Activated naive CD4-positive, alpha-beta T cell treated with anti-CD3 and anti-CD28 coated beads, Interleukin-2, amount 50 U/mL, for 72 hours (primary cell): ENCODE measurements around the gene MPC1. TPM values are rescaled to one million over a fixed set of nuclear protein-coding genes. Genes with fewer than 3 reads are reported as not detected.

Experiments used
- ATAC-seq, 2 donors: fragments of 150-1000 bp; cut with Tn5 transposase; 2 replicates each; pipeline ENCODE4 v1.10.0; 2021; ENCODE audit warnings: mild to moderate bottlenecking in 2 of 2, moderate library complexity in 2 of 2
- DNase-seq, 2 donors: peaks; one replicate each; pipeline ENCODE4 v3.0.0; 2021 to 2022; ENCODE audit warnings: low spot score in 2 of 2
- H3K27ac Mint-ChIP-seq, 2 donors: one replicate each; pipeline ENCODE4 v1.8.0; 2022; ENCODE audit warnings: mild to moderate bottlenecking in 2 of 2, mixed read lengths in 2 of 2
- H3K36me3 Mint-ChIP-seq, 2 donors: one replicate each; pipeline ENCODE4 v1.8.0; 2022; ENCODE audit warnings: mixed read lengths in 2 of 2
- H3K9me3 Mint-ChIP-seq, 2 donors: one replicate each; pipeline ENCODE4 v1.8.0; 2022; ENCODE audit warnings: mixed read lengths in 2 of 2
- total RNA-seq, 2 donors: library from RNA; stranded (reverse); gene quantifications; one replicate each; pipeline ENCODE4 v1.2.3, GENCODE V29; 2022

MPC1 gene
- 10 to 100 TPM; 11.9 to 22.9 TPM for total RNA-seq

DNA sequence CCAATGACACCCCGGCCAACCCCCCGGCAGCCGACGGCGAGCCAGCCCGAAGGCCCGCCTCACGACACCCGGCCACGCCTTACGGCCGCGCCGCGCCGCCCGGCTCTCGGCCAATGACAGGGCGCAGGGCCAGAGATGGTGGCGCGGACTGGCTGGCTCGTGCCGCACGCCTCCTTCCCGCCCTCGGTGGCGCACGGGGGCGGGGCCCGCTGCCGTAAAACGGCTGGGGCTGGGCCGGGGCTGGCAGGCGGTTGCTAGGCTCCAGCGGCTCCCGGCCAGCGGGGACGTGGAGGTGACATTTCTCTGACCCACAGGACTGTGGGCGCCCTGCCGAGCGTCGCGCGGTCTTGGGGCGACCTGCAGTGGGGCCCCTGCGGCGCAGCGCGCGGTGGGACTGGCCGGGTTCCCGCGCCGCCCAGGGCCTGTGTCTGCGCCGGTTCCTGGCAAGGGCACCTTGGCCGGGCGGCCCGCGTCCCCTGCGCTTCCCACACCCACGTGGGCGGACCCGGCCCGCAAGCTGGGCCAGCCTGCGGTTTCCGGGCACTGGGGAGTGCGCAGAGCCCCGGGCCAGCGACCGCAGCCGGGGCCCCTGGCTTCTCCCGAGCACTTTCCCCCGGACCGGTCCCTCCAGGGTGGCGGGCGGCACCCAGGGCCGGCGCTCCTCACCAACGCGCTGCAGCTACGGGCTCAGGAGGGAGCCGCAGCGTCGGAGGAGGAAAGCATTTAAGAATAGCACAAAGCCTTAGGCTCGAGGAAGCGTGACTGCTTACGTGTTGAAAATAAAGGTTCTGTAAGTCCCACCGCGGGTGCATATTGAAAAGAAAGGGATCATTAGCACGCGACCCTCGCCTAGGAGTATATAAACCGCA lies at the start of gene MPC1:
TSS of gene MPC1 (minus strand) at position 8 of the 869 bp plus-strand sequence. CDS start 64 bp downstream, outside the sequence.
- H3K27ac Mint-ChIP-seq = peak within 1 kb of the TSS; percentile 44 to 86
- no peaks in the 10 kb centered on the region for H3K9me3 Mint-ChIP-seq
- ATAC-seq (peak; percentile 90 to 94), DNase-seq (peak; percentile 96 to 98)
- peaks cover 0 to 7% of the 10 kb centered on the region in 2 donors for H3K36me3 Mint-ChIP-seq

DNA sequence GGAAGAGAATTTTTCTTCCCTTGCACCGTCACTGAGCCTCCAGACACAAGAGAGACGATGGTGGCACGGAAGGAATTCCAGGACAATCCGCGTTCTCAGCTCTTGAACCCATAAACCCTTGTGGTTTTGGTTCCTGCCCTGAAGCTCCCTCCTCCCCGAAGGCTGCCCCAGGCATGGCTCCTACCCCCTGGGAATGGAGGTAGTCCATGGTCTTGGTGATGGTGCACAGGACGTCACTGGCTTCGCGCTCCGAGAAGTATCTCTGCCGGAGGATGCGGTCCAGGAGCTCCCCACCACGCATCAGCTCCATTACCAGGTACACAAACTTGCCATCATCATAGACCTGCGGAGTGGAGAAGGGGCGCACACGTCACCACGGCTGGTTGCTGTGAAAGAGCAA lies 47.5 kb upstream of the MPC1 start:
- peak in 1 of 2 donors; percentile 40 for DNase-seq
- Mint-ChIP-seq H3K27ac (no peak overlapping the region), H3K36me3 (peaks cover 4 to 5% of the 10 kb centered on the region in 2 donors), H3K9me3 (no peaks in the 10 kb centered on the region)
- no peak for ATAC-seq

DNA sequence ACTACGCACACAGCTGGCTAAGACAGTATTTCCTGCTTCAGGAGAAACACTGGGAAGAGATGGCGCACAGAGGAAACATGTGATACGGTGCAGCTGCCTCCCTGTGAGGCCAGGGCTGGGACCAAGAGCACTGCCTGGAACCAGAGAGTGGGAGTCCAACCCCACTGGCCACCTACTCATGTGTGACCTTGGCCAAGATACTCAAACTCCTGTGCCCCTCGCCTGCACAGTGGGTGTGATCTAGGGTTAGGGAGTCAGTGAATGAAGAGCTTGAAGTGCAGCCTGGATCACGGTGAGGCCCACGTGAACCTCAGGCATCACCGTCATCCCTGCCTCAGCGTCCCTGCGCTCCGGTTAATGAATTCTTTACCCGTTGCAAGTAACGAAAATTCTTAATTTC lies 41.7 kb upstream of the MPC1 start:
- H3K27ac Mint-ChIP-seq = no peak overlapping the region
- DNase-seq = peak in 1 of 2 donors; percentile 38
- no peaks in the 10 kb centered on the region for H3K9me3 Mint-ChIP-seq

DNA sequence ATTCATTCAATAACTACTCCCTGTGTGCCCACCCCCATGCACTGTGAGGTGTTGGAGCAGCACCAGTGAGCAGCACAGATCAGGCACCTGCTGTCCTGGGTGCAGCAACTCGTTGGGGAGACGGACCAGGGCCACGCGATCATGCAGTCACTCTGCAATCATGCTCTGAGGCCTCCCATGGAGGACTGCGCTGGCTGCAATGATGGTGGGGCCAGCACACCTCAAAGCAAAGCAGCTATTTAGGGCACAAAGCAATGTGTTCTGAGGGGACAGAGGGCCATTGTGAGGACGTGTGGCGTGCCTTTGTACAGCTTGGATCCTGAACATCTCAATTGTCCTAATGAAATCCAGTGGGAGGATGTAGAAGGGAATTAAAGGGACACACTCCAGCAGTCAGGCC lies 41.0 kb upstream of the MPC1 start:
- H3K27ac Mint-ChIP-seq = no peak overlapping the region
- H3K9me3 Mint-ChIP-seq = no peaks in the 10 kb centered on the region
- peaks cover 3 to 7% of the 10 kb centered on the region in 2 donors for H3K36me3 Mint-ChIP-seq
- DNase-seq = peak in 1 of 2 donors; percentile 3
- ATAC-seq = no peak

More for the DNA sequence above, 41.7 kb upstream of the MPC1 start:
- ATAC-seq = no peak
- peaks cover 4 to 10% of the 10 kb centered on the region in 2 donors for H3K36me3 Mint-ChIP-seq

DNA sequence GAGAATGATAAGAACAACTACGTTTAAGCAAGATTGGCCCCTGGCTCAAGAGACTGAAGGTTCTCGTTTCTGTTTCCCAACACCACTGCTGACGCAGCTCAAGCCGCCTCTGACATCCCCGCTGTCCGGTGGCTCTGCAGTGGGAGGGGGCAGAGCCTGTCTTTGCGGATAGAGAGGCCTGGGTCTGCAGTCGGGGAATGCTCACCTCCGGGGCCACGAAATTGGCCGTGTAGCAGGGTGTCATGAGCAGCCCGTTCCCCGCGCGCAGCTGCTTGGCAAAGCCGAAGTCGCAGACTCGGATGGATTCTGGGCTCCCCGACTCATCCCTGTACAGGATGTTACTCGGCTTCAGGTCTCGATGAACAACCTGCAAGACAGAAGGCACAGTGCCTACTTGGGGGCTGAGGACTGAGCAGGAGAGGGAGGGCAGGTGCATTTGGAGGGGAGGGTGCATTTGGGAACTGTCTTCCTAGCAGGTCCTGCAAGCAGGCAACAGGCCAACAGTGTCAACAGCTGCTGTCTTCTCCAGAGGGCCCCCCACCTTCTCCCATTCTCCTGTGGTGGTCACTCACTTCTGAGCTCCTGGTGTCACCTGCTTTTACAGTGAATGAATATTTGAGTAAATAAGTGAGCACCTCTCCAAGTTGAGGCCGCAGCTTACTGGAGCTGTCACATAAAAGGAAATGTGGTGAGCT lies 40.5 kb upstream of the MPC1 start:
- DNase-seq (peak in 1 of 2 donors; percentile 28), ATAC-seq (no peak)
- Mint-ChIP-seq H3K9me3 (no peaks in the 10 kb centered on the region), H3K27ac (no peak overlapping the region), H3K36me3 (peaks cover 0 to 5% of the 10 kb centered on the region in 2 donors)

DNA sequence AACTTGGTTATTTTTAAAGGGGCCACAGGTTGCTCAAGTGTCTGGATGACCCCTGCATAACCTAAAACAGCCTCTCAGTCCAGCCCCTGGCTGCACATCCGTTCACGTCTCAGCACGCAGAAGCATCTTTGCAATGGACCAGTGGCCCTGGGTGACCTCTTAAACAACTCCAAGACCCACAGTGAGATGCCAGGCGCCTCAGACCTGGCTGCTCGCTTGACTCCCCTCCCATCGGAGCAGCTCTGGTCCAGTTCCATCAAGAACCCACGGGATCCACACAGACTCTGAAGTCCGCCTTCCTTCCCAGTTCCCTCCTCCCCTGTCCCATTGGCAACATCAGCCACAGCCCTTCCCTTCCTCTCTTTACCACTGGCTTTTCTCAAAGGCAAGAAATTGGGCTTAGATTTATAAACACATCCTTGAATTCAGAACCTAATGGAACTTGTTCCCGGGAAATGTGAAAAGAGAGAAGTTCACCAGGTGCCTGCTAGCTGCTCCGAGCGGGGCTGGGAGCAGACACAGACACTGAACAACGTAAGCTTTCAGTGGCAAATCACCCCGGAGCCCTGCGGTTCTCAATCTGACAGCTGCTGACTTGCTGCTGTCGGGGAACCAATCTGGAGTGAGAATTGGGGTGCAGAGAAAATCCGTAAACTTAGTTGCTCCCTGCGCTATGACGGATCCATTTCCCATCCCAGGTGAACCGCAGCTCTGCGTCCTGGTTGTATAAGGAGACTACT lies 39.6 kb upstream of the MPC1 start:
- peaks cover 0 to 5% of the 10 kb centered on the region in 2 donors for H3K36me3 Mint-ChIP-seq
- no peaks in the 10 kb centered on the region for H3K9me3 Mint-ChIP-seq
- no peak for ATAC-seq
- DNase-seq = peak in 1 of 2 donors; percentile 38
- H3K27ac Mint-ChIP-seq = no peak overlapping the region

DNA sequence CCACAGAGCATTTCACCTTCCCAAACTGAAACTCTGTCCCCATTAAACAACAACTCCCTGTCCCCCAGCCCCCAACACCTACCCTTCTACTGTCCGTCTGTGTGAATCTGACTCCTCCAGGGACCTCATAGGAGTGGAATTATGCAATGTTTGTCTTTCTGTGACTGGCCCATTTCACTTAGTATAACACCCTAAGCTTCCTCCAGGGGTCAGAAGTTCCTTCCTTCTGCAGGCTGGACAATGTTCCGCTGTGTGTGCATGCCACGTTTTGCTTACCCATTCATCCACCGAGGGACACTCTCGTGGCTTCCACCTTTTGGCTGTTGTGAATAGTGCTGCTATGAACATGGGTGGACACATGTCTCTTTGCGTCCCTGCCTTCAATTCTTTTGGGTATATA lies 37.6 kb upstream of the MPC1 start:
- DNase-seq (peak in 1 of 2 donors; percentile 9), ATAC-seq (no peak)
- H3K27ac Mint-ChIP-seq = no peak overlapping the region
- peaks cover 19 to 22% of the 10 kb centered on the region in 2 donors for H3K36me3 Mint-ChIP-seq
- peaks cover 14% of the 10 kb centered on the region in 2 donors for H3K9me3 Mint-ChIP-seq

DNA sequence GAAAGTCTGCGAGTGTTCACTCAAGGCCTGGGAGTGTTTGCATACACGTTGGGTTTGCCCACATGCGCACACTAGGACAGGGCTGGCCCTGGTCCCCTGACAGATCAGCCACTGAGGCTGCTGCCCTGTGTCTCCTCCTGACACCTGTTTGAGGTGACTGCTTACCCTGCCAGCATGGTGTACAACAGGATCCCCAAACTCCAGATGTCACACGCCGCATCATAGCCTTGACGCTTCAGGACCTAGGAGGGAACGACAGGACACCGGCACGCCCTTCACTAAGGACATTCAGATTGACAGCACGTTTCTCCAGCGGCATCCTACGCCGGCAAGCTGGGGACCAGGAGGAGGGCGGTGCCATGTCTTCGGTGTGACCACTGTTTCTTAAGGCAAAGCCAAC lies 37.0 kb upstream of the MPC1 start:
- peak overlapping the region; percentile 43 to 68 for H3K27ac Mint-ChIP-seq
- peaks cover 14 to 18% of the 10 kb centered on the region in 2 donors for H3K9me3 Mint-ChIP-seq
- ATAC-seq (peak; percentile 7 to 12), DNase-seq (peak in 1 of 2 donors; percentile 41)
- H3K36me3 Mint-ChIP-seq = peaks cover 22 to 23% of the 10 kb centered on the region in 2 donors

DNA sequence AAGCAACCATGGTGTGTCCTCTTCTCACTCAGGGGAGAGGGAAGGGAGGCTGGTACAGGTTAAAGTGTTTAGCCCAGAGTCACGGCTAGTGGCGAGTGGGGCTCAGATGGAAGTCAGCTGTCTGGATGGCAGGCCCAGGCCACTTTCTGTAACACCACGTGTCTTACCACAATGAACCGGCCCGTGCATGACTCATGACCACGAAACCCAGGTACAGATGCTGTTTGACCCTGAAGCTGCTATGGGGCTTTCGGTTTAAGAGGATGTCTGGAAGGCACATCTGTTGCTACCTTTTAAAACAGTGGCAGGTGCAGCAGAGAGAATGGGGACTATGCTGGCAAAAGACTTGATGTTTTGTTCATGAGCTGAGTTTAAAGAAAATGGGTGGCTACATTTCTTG lies 36.5 kb upstream of the MPC1 start:
- Mint-ChIP-seq H3K9me3 (peaks cover 14 to 18% of the 10 kb centered on the region in 2 donors), H3K36me3 (peaks cover 22 to 23% of the 10 kb centered on the region in 2 donors), H3K27ac (peak overlapping the region; percentile 43 to 68)
- peak; percentile 72 to 85 for ATAC-seq
- DNase-seq = peak; percentile 50 to 75

DNA sequence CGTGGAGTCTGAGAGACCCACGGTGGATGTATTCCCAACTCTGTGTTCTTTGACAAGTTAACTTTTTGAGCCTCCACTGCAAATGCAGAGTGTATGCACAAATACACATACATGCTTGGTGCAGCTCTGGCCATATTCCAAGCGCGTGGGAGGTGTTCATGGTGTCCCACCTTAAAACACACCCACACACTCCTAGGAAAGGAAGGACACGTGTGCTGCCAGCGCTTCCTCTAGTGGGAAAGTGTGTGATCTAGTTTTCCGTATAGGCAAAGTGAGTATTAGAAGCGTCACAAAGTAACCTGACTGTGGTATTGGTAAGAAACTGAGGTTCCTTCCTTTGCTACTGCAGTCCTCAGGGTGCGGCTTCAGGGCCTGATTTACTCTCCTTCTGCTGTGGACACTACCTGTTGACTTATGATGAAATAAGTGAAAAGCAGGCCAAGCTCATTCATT lies 36.0 kb upstream of the MPC1 start:
- peak; percentile 29 to 34 for ATAC-seq
- peak in 1 of 2 donors; percentile 54 for DNase-seq
- Mint-ChIP-seq H3K9me3 (peaks cover 14 to 18% of the 10 kb centered on the region in 2 donors), H3K36me3 (peaks cover 22 to 23% of the 10 kb centered on the region in 2 donors), H3K27ac (peak overlapping the region in 1 of 2 donors; percentile 43)

DNA sequence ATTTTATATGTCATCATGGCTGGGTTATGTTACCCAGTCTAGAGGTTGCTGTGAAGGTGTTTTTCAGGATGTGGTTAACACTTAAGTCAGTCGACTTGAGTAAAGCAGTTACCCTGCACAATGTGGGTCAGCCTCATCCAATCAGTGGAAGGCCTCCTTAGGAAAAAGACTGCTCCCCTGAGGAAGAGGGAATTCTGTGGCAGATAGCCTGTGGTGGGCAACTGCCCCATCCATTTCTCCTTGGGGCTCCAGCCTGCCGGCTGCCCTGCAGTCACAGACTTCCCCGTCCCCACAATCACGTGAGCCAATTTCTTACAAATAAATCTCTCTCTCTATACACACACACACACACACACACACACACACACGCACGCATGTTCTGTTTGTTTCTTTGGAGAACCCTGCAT lies 34.5 kb upstream of the MPC1 start:
- DNase-seq (peak; percentile 43 to 59), ATAC-seq (peak; percentile 83 to 87)
- peaks cover 18 to 23% of the 10 kb centered on the region in 2 donors for H3K36me3 Mint-ChIP-seq
- H3K27ac Mint-ChIP-seq = peak overlapping the region; percentile 63 to 72
- H3K9me3 Mint-ChIP-seq = peaks cover 14 to 18% of the 10 kb centered on the region in 2 donors

DNA sequence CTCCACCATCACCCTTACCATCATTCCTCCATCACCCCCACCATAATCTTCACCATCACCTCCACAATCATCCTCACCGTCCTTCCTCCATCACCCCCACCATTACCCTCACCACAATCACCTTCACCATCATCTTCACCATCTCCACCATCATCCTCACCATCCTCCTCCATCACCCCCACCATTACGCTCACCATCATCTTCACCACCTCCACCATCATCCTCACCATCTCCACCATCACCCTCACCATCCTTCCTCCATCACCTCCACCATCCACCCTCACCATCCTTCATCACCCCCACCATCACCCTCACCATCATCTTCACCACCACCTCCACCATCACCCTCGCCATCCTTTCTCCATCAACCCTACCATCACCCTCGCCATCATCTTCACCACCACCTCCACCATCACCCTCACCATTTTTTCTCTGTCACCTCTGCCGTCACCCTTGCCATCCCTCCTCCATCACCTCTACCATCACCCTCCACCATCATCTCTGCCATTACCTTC lies 33.1 kb upstream of the MPC1 start:
- DNase-seq = peak in 1 of 2 donors; percentile 20
- peak overlapping the region in 1 of 2 donors; percentile 63 for H3K27ac Mint-ChIP-seq
- H3K9me3 Mint-ChIP-seq = peaks cover 14 to 18% of the 10 kb centered on the region in 2 donors
- H3K36me3 Mint-ChIP-seq = peaks cover 18 to 23% of the 10 kb centered on the region in 2 donors
- no peak for ATAC-seq

DNA sequence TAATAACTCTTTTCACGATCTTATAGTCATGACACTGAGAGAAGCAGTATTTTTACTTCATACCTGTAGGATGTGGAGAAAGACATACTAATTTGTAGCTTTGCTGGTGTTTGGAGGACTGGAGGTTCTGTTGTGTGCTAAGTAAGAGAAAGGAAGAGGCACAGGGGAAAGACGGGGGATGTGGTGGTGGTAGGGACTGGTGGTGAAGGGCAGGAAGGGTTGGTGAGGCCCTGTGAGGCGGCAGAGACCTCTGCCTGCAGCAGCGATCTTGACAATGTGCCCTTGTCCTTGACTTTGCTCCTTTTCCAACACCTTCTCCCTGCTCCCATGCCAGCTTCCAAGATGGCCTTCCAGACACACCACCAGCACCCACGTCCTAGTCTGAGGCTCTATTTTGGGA lies 32.6 kb upstream of the MPC1 start:
- DNase-seq = peak in 1 of 2 donors; percentile 52
- H3K27ac Mint-ChIP-seq = peak overlapping the region in 1 of 2 donors; percentile 63
- peaks cover 18 to 23% of the 10 kb centered on the region in 2 donors for H3K36me3 Mint-ChIP-seq
- peaks cover 14 to 18% of the 10 kb centered on the region in 2 donors for H3K9me3 Mint-ChIP-seq
- ATAC-seq = peak in 1 of 2 donors; percentile 35

DNA sequence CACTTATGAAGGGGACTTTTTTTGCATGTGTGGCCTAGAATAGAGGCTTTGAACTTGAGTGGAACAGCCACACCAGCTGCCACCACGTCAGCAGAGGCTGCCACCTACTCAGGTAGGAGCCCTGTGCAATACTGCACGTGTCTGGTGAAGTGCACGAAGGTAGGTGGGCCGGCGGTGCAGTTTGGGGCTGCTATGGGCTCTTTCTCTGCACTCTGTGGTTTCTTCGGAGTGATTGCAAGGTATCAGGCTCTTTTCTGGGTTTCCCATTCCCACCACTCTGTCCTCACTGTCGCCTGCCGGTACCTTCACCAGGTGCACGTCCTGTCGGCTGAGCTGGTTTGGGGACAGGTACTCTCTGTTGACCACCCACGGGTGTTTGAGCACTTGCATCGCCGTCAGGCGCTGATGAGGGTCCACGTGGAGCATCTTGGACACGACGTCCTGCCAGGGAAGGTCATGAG lies 30.8 kb upstream of the MPC1 start:
- ATAC-seq (no peak), DNase-seq (peak in 1 of 2 donors; percentile 49)
- H3K9me3 Mint-ChIP-seq = peaks cover 14 to 18% of the 10 kb centered on the region in 2 donors
- no peak overlapping the region for H3K27ac Mint-ChIP-seq
- H3K36me3 Mint-ChIP-seq = peaks cover 18 to 23% of the 10 kb centered on the region in 2 donors

DNA sequence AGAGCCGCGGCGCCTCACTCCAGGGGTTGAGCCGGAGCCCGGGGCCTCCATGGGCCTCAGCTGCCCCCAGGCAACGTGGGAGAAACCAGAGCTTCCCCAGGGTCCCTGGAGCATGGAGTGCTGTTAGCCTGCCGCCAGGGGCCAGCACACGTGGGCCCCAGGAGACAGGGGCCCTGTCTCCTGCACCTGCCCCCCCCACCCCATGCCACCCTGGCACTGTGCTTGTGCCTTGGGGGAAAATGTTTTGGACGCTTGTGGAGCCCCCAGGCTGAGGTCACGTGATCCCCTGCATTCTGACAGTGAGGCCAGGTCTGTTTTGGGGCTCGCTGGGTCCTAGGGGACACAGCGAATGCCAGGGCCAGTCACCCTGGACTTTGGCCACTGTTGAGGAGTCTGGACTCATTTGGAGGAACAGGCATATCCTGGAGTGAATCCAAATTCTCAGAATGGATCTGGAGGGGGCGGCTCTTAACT lies 30.2 kb upstream of the MPC1 start:
- H3K27ac Mint-ChIP-seq = no peak overlapping the region
- ATAC-seq = no peak
- peaks cover 18 to 23% of the 10 kb centered on the region in 2 donors for H3K36me3 Mint-ChIP-seq
- peak in 1 of 2 donors; percentile 43 for DNase-seq
- H3K9me3 Mint-ChIP-seq = peaks cover 14 to 18% of the 10 kb centered on the region in 2 donors
